NAMALWA (cell line): ENCODE measurements around the gene VN1R4.
A peak's percentile ranks its signal among the peaks of the same experiment; 100 is the strongest.
"Not testable (repeated sequence)": the region's sequence is repeated elsewhere in the genome, so short reads cannot be mapped to it uniquely, and the experiment has no call there.

ENCODE experiments used
- DNase-seq: peaks from one replicate; pipeline ENCODE4 v3.0.0-alpha.2; 2015; ENCODE audit warnings: low spot score

VN1R4 gene, protein sequence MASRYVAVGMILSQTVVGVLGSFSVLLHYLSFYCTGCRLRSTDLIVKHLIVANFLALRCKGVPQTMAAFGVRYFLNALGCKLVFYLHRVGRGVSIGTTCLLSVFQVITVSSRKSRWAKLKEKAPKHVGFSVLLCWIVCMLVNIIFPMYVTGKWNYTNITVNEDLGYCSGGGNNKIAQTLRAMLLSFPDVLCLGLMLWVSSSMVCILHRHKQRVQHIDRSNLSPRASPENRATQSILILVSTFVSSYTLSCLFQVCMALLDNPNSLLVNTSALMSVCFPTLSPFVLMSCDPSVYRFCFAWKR

DNA sequence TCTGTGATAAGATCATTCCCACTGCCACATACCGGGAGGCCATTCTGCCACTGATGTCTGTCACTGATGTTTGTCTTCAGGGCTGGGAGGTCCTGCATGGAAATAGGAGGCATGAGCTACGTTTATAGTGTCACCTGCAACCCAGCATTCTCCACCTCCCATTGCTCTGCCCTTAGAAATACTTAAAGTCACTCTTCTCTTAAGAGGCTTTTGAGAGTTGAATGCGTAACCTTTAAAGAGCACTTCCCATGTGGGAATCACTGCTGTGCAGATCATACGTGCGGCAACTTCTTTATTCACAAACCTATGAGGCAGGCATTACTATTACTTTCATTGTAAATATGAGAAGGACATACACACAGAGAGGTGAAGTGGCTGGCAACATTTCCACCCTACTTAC lies at the start of gene VN1R4:
TSS of gene VN1R4 (minus strand) at position 101 of the 400 bp plus-strand sequence. CDS start at position 43, 58 bp downstream.
- DNase-seq: not testable (repeated sequence)

GRCh38 chr19:53311897-53312296 lies 44.4 kb upstream of the VN1R4 start:
- no peak for DNase-seq

DNA sequence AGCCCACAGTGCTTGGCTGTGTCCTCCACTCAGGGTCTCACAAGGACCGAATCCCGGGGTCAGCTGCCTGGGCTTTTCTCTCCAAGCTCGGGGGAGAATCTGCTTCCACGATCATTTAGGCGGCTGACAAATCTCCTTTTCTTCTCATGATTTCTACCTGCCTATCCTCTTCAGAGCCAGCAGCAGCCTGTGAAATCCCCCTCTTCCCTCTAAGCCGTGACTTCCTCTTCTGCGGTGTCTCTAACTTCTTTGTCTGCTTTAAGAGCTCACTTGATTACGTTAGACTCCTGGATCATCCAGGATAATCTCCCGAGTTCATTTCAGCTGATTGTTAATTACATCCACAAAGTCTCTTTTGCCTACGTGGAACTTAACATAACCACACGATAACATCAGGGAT lies 43.5 kb upstream of the VN1R4 start:
- DNase-seq: no peak

DNA sequence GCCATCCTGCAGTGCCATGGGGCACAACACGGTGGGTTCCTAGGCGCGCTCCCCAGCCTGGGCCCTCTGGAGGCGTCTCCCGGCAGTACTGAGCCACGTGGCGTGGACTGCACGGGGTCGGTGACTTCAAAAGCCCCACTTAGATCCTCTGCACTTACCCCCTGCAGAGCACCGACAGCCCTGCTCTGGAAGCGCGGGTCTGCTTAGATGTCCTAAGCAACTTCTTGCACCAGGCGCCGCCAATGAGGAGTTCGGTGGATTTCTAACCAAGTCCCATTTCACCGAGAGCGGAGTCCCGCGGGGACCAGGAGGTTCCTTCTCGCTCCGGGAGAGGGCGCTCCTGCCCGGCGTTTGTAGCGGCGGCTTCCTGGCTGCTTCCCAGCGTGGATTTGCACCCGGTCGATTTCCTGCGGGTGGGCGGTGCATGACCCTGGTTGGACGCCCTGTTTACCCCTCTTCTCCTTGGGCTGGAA lies 40.9 kb upstream of the VN1R4 start:
- no peak for DNase-seq

GRCh38 chr19:53301341-53301740 lies 33.8 kb upstream of the VN1R4 start:
- not testable (repeated sequence) for DNase-seq

DNA sequence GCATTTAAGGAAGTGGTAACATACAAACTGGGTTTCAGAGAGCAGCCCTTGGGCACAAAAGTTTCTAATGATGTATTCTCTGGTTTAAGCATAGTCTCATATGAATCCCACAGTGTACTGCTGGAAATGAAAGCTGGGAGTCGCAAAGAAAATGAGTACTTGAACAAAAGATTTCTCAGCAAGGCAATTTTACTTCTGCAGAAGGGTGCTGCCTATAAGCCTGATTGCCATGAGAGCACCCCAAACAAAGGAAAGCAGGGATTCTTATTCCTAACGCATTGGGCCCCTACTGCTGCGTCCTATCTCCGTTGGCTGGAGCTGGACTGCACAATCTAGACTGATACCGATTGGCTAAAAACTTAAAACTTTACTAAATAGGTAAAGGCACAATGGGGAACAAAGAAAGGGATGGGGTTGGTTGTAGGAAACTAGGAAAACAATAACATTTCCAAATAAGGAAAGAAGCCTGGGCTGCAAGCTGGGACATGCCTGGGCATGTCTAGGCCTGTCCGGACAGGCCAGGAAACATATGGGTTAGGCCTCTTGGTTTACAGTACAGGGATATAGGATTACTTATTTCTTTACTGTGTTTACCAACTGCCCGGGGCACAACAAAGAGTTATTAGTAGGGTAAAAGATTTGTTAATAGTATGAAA lies 27.4 kb upstream of the VN1R4 start:
- no peak for DNase-seq

DNA sequence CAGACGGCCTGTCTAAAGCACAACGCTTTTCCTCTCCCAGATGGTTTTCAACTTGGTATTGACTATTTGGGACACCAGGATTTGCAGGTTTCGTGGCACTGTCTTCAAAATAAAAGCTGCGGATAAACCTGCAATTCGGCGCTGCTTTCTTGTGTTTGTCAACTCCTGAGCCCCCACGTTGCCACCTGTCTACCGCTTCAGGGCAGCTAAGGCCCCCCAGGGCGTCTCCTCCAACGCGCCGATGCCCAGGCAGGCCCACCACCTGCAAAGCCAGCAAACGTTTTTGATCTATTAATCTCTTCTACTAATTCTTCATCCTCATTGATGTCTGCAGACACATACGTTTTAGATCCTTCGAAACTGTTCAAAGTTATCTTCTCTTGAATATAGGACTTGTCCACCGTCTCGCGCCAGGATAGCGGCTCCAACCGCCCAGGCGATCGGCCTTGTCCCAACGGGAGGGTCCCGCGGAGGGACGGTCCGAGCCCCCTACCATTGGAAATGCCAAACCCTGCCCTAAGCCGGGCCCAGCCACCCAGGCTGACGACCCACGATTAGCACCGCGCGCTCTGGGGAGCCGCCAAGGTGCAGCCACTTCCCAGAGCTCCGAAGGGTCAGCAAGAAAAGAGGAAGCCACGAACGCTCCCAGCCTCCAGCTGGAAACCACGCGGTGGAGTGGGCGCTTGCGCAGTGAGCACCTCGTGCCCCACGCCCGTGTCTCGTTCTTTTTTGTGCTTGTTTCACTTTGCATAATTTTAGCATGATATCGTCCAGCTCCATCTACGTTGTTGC lies 23.4 kb upstream of the VN1R4 start:
- DNase-seq: no peak

DNA sequence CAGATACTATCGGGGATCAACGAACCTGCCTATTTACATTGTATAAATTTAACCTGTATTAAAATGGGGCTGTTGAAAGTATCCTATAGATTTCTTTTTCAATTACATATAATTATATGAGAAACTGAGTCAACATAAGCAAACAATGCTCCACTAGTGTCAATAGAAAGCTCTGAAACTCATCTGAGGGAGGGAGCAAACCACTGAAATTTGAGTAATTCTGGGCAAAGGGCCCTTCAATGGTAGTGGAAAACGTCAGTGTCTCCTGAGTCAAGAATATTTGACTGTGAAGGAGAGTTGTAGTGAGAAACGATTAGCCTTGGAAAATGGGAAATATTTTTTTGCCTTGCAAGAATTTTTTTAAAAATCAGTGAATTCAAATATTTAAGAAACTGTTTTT lies 17.6 kb upstream of the VN1R4 start:
- no peak for DNase-seq

DNA sequence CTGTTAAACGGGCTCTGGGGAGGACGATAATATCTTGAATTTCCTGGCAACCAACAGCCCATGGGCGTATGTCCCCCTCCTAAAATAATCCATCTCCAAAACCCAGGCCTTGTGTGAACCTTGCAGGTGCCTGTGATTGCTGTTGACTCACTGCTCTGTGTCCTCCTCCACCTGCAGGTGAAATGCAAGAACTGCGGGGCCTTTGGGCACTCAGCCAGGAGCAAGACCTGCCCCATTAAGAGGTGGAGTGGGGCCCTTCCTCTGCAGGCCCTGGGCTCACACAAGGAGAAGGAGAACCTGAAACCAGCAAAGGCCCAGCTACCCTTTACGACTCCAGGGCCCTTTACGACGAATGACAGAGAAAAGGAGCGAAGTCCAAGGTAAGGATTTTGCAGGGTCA lies 14.4 kb upstream of the VN1R4 start:
- not testable (repeated sequence) for DNase-seq

DNA sequence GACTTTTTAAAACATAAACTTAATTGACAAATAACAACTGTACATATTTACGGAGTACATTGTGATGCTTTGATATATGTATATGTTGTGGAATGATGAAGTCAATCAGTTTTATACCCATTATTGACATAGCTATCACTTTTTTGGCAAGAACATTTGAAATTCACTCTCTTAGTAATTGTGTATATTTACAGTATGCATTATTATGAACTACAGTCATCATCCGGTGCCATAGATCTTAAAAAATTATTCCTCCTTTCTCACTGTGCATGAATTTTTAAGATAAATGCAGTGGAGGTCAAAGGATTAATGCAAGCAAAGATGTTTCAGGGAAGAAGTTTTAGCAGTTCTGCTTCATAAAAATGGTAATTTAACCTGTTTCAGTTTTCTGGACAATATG lies 8.0 kb upstream of the VN1R4 start:
- DNase-seq: no peak

GRCh38 chr19:53272044-53272443 lies 4.5 kb upstream of the VN1R4 start:
- DNase-seq: no peak

- DNase-seq: not testable (repeated sequence)
These were observed 2.3 kb upstream of the VN1R4 start for GRCh38 chr19:53269861-53270260.

DNA sequence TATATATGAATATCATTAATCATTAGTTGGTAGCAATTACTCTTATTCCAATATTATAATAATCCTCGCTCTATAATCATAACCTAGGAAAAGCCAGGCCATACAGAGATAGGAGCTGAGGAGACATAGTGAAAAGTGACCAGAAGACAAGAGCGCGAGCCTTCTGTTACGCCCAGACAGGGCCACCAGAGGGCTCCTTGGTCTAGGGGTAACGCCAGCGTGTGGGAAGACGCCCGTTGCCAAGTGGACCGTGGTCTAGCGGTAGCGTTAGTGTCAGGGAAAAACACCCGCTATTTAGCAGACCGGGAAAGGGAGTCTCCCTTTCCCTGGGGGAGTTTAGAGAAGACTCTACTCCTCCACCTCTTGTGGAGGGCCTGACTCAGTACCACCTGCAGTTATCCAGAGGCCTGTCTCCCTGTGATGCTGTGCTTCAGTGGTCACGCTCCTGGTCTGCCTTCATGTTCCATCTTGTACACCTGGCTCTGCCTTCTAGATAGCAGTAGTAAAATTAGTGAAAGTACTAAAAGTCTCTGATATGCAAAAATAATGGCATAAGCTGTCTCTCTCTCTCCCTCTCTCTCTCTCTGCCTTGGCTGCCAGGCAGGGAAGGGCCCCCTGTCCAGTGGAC lies 9.7 kb downstream of the VN1R4 start, which contains the start of gene VN1R2:
TSS of gene VN1R2 (plus strand) at position 578 of the 628 bp plus-strand sequence. CDS start 84 bp downstream, outside the sequence.
- not testable (repeated sequence) for DNase-seq

- DNase-seq: no peak
These were observed 12.8 kb downstream of the VN1R4 start, which contains the start of gene ZNF677 for GRCh38 chr19:53254411-53255341. Gene ZNF677, minus strand, starts transcription at chr19:53254873. Its CDS starts 3,323 bp downstream, at chr19:53251550.

DNA sequence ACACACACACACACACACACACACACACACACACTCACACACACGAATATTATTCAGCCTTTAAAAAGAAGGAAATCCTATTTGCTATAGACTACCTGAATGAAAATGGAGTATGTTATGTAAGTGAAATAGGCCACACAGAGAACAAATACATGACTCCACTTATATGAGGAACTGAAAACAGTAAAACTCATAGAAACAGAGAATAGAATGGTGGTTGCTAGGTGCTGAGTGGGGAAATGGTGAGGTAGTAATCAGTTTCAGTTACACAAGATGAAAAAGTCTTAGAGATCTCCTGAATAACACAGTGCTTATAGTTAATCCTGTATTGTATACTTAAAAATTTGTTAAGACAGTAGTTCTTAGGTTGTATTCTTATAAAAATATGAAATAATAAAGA lies 21.0 kb downstream of the VN1R4 start:
- peak; percentile 4 for DNase-seq

DNA sequence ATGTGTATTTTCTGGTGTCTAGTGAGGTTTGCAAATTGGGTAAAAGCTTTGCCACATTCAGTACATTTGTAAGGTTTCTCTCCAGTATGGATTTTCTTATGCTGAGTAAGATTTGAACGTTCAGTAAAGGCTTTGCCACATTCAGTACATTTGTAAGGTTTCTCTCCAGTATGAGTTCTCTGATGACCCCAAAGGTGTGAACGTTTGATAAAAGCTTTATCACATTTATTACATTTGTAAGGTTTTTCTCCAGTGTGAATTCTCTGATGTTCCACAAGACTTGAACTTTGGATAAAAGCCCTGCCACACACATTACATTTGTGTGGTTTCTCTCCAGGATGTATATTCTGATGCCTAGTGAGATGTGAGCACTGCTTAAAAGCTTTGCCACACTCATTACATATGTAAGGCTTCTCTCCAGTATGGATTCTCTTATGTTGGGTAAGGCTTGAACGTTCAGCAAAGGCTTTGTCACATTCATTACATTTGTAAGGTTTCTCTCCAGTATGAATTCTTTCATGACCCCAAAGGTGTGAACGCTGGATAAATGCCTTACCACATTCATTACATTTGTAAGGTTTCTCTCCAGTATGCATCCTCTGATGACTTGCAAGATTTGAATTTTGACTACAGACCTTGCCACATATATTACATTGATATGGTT lies 30.3 kb downstream of the VN1R4 start:
- DNase-seq: no peak

- no peak for DNase-seq
These were observed 42.9 kb downstream of the VN1R4 start for GRCh38 chr19:53224606-53225005.

DNA sequence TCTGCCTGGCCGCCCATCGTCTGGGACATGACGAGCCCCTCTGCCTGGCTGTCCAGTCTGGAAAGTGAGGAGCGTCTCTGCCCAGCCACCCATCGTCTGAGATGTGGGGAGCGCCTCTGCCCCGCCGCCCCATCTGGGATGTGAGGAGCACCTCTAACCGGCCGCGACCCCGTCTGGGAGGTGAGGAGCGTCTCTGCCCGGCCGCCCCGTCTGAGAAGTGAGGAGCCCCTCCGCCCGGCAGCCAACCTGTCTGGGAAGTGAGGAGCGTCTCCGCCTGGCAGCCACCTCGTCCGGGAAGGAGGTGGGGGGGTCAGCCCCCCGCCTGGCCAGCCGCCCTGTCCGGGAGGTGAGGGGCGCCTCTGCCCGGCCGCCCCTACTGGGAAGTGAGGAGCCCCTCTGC lies 44.8 kb downstream of the VN1R4 start:
- not testable (repeated sequence) for DNase-seq
